Left hindlimb (tissue), 1 donor: ENCODE data around the gene CCNK.

ENCODE experiments used
- DNase-seq: peaks from one replicate; pipeline ENCODE4 v3.0.0-alpha.2; 2018

Gene CCNK

GRCh38 chr14:99521176-99522024 lies 40.2 kb downstream of the CCNK start:
- DNase-seq: peak; percentile 29

GRCh38 chr14:99522025-99522401 lies 40.8 kb downstream of the CCNK start:
- DNase-seq: peak; percentile 18

GRCh38 chr14:99522457-99522891 lies 41.3 kb downstream of the CCNK start:
- peak; percentile 36 for DNase-seq

GRCh38 chr14:99522934-99523703 lies 41.9 kb downstream of the CCNK start:
- peak; percentile 39 for DNase-seq

- peak; percentile 25 for DNase-seq
These were observed 42.5 kb downstream of the CCNK start for GRCh38 chr14:99523704-99524055.

GRCh38 chr14:99524091-99524661 lies 43.0 kb downstream of the CCNK start:
- DNase-seq: peak; percentile 38

GRCh38 chr14:99524804-99525698 lies 43.8 kb downstream of the CCNK start:
- DNase-seq: no peak

GRCh38 chr14:99525699-99526080 lies 44.5 kb downstream of the CCNK start:
- no peak for DNase-seq

- DNase-seq: no peak
These were observed 45.8 kb downstream of the CCNK start for GRCh38 chr14:99527026-99527425.

- no peak for DNase-seq
These were observed 46.3 kb downstream of the CCNK start for GRCh38 chr14:99527427-99528076.

GRCh38 chr14:99529899-99530298 lies 48.7 kb downstream of the CCNK start:
- DNase-seq: no peak

GRCh38 chr14:99530407-99531155 lies 49.4 kb downstream of the CCNK start:
- DNase-seq: no peak

GRCh38 chr14:99531251-99532096 lies 50.3 kb downstream of the CCNK start:
- DNase-seq: no peak

GRCh38 chr14:99532310-99532709 lies 51.1 kb downstream of the CCNK start:
- no peak for DNase-seq

GRCh38 chr14:99534333-99534732 lies 53.1 kb downstream of the CCNK start:
- DNase-seq: no peak

- no peak for DNase-seq
These were observed 53.7 kb downstream of the CCNK start for GRCh38 chr14:99534863-99535262.

- DNase-seq: no peak
These were observed 54.2 kb downstream of the CCNK start for GRCh38 chr14:99535448-99535847.

GRCh38 chr14:99535908-99536778 lies 54.9 kb downstream of the CCNK start:
- no peak for DNase-seq

- no peak for DNase-seq
These were observed 56.2 kb downstream of the CCNK start for GRCh38 chr14:99537399-99537798.
